ENCODE data around the gene GOSR1.
"Not testable (repeated sequence)": the region's sequence is repeated elsewhere in the genome, so short reads cannot be mapped to it uniquely, and the experiment has no call there.

DNA sequence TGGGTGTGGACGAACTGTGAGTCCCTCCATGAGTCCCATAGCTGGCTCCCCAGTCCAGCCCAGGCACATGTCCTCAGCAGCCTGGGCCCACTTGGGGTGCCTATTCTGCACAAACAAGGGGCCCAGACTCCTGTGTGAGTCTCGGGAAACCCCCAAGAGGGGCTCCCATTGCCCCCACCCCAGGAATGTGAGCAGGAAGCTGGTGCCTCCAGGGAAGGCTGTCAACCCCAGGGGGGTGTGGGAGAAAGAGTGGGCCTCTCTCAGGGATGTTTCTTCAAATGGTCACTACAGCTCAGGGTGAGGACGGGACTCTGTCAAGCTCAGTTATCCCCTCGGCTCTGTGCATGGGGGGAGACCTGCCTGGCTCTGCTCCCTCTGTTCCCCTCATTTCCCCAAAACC is 88.9 kb downstream of the GOSR1 start:
- TF ChIP-seq, protein P1, sequence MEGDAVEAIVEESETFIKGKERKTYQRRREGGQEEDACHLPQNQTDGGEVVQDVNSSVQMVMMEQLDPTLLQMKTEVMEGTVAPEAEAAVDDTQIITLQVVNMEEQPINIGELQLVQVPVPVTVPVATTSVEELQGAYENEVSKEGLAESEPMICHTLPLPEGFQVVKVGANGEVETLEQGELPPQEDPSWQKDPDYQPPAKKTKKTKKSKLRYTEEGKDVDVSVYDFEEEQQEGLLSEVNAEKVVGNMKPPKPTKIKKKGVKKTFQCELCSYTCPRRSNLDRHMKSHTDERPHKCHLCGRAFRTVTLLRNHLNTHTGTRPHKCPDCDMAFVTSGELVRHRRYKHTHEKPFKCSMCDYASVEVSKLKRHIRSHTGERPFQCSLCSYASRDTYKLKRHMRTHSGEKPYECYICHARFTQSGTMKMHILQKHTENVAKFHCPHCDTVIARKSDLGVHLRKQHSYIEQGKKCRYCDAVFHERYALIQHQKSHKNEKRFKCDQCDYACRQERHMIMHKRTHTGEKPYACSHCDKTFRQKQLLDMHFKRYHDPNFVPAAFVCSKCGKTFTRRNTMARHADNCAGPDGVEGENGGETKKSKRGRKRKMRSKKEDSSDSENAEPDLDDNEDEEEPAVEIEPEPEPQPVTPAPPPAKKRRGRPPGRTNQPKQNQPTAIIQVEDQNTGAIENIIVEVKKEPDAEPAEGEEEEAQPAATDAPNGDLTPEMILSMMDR (IDR thresholded peaks at IDR 0.05): not testable (repeated sequence)
- TF ChIP-seq EZH2 (IDR thresholded peaks at IDR 0.05): not testable (repeated sequence)
